ENCODE data around the gene CCDC85A. TPM values are rescaled to one million over a fixed set of nuclear protein-coding genes. Genes with fewer than 3 reads are reported as not detected.

CCDC85A gene
- polyA plus RNA-seq, 1 donor from 2014 or later, result 24.7 TPM

- Histone ChIP-seq H2AFZ (ENCODE audit: low read depth, low read length) (no peak overlapping the region), H3K27me3 (ENCODE audit: insufficient read depth, low read depth, low read length) (no peaks in the 10 kb centered on the region), H3K9me3 (ENCODE audit: low read length) (no peaks in the 10 kb centered on the region), H3K79me2 (replicated peaks; ENCODE audit: insufficient read depth, low read length) (no peaks in the 10 kb centered on the region), H3K9ac (ENCODE audit: low read length) (no peak overlapping the region), H3F3A (ENCODE audit: insufficient read depth, low read length, poor library complexity, severe bottlenecking) (no peaks in the 10 kb centered on the region), H3K4me3 (ENCODE audit: low read length) (no peak overlapping the region), H4K20me1 (ENCODE audit: insufficient read depth) (no peaks in the 10 kb centered on the region), H3K36me3 (ENCODE audit: insufficient read depth, low read length) (no peaks in the 10 kb centered on the region), H3K27ac (ENCODE audit: low read length) (no peak overlapping the region), H3K4me2 (ENCODE audit: low read length) (no peak overlapping the region), H3K9me2 (ENCODE audit: insufficient read depth, low read length) (no peaks in the 10 kb centered on the region)
- TF ChIP-seq CTCF (IDR thresholded peaks at IDR 0.05; ENCODE audit: poor library complexity, severe bottlenecking), result no peak
- no peak for TF ChIP-seq TAF1 (IDR thresholded peaks at IDR 0.05; ENCODE audit: low read depth)
- no peak for TF ChIP-seq EZH2 (IDR thresholded peaks at IDR 0.05; ENCODE audit: borderline replicate concordance, insufficient read depth, low read length, poor library complexity, severe bottlenecking)
- no peak for TF ChIP-seq MXI1 (conservative IDR thresholded peaks at IDR 0.05; ENCODE audit: poor library complexity, severe bottlenecking)
- no peak for TF ChIP-seq EP300 (conservative IDR thresholded peaks at IDR 0.05; ENCODE audit: poor library complexity, severe bottlenecking)
- TF ChIP-seq POLR2AphosphoS5 (IDR thresholded peaks at IDR 0.05), result no peak
- no peak for TF ChIP-seq RAD21 (conservative IDR thresholded peaks at IDR 0.05)
- no peak for TF ChIP-seq SMC3 (conservative IDR thresholded peaks at IDR 0.05; ENCODE audit: poor library complexity)
Observed at GRCh38 chr2:56390644-56391043, 206.9 kb downstream of the CCDC85A start.

GRCh38 chr2:56410140-56410539 lies 226.3 kb downstream of the CCDC85A start:
- TF ChIP-seq EP300 (conservative IDR thresholded peaks at IDR 0.05; ENCODE audit: poor library complexity, severe bottlenecking) (no peak), SMC3 (conservative IDR thresholded peaks at IDR 0.05; ENCODE audit: poor library complexity) (no peak), REST (IDR thresholded peaks at IDR 0.05; ENCODE audit: borderline replicate concordance) (no peak), TAF1 (IDR thresholded peaks at IDR 0.05; ENCODE audit: low read depth) (no peak), CTCF (IDR thresholded peaks at IDR 0.05; ENCODE audit: poor library complexity, severe bottlenecking) (no peak), RAD21 (conservative IDR thresholded peaks at IDR 0.05) (no peak), EZH2 (IDR thresholded peaks at IDR 0.05; ENCODE audit: borderline replicate concordance, insufficient read depth, low read length, poor library complexity, severe bottlenecking) (no peak), POLR2AphosphoS5 (IDR thresholded peaks at IDR 0.05) (no peak), MXI1 (conservative IDR thresholded peaks at IDR 0.05; ENCODE audit: poor library complexity, severe bottlenecking) (no peak)
- Histone ChIP-seq H2AFZ (ENCODE audit: low read depth, low read length) (no peak overlapping the region), H3F3A (ENCODE audit: insufficient read depth, low read length, poor library complexity, severe bottlenecking) (no peaks in the 10 kb centered on the region), H3K9me2 (ENCODE audit: insufficient read depth, low read length) (no peaks in the 10 kb centered on the region), H3K4me2 (ENCODE audit: low read length) (no peak overlapping the region), H3K36me3 (ENCODE audit: insufficient read depth, low read length) (no peaks in the 10 kb centered on the region), H3K9me3 (ENCODE audit: low read length) (no peaks in the 10 kb centered on the region), H3K4me3 (ENCODE audit: low read length) (no peak overlapping the region), H4K20me1 (ENCODE audit: insufficient read depth) (no peaks in the 10 kb centered on the region), H3K27me3 (ENCODE audit: insufficient read depth, low read depth, low read length) (no peaks in the 10 kb centered on the region), H3K9ac (ENCODE audit: low read length) (no peak overlapping the region), H3K79me2 (replicated peaks; ENCODE audit: insufficient read depth, low read length) (no peaks in the 10 kb centered on the region), H3K27ac (ENCODE audit: low read length) (no peak overlapping the region)
